HG02610 (cell line): ENCODE results near the gene PRDM16.

Experiments used
- ATAC-seq: cut with Tn5 transposase; IDR thresholded peaks from one replicate; pipeline ENCODE4 v1.9.1; 2021; ENCODE audit warnings: mild to moderate bottlenecking, moderate library complexity; ENCODE audit not compliant: unreplicated experiment

Gene PRDM16

GRCh38 chr1:3249631-3250501, 180.9 kb downstream of the PRDM16 start:
- ATAC-seq, result no peak

GRCh38 chr1:3250624-3251023, 181.6 kb downstream of the PRDM16 start:
- no peak for ATAC-seq

- no peak for ATAC-seq
Measured at GRCh38 chr1:3251099-3251806, 182.2 kb downstream of the PRDM16 start.

- no peak for ATAC-seq
Measured at GRCh38 chr1:3251807-3252428, 182.9 kb downstream of the PRDM16 start.

GRCh38 chr1:3255680-3256079, 186.7 kb downstream of the PRDM16 start:
- no peak for ATAC-seq

- ATAC-seq, result no peak
Measured at GRCh38 chr1:3257788-3258187, 188.8 kb downstream of the PRDM16 start.

- ATAC-seq, result no peak
Measured at GRCh38 chr1:3258386-3259003, 189.5 kb downstream of the PRDM16 start.

- ATAC-seq, result no peak
Measured at GRCh38 chr1:3259020-3259419, 190.0 kb downstream of the PRDM16 start.

- ATAC-seq, result no peak
Measured at GRCh38 chr1:3261007-3261968, 192.3 kb downstream of the PRDM16 start.

- no peak for ATAC-seq
Measured at GRCh38 chr1:3261969-3262579, 193.1 kb downstream of the PRDM16 start.

- ATAC-seq, result no peak
Measured at GRCh38 chr1:3262681-3263286, 193.8 kb downstream of the PRDM16 start.

- no peak for ATAC-seq
Measured at GRCh38 chr1:3263790-3264189, 194.8 kb downstream of the PRDM16 start.

GRCh38 chr1:3264456-3264855, 195.5 kb downstream of the PRDM16 start:
- ATAC-seq, result no peak

GRCh38 chr1:3265835-3266805, 197.1 kb downstream of the PRDM16 start:
- no peak for ATAC-seq

- ATAC-seq, result no peak
Measured at GRCh38 chr1:3266870-3267549, 198.0 kb downstream of the PRDM16 start.

- no peak for ATAC-seq
Measured at GRCh38 chr1:3267550-3268270, 198.7 kb downstream of the PRDM16 start.

GRCh38 chr1:3268281-3268680, 199.3 kb downstream of the PRDM16 start:
- no peak for ATAC-seq
